HCT116 (cell line): ENCODE data around the gene SGTB. TPM values are rescaled to one million over a fixed set of nuclear protein-coding genes. Genes with fewer than 3 reads are reported as not detected.

Experiments used
- ATAC-seq: fragments of 200-7000 bp; cut with Tn5 transposase; 2 replicates; pipeline ENCODE4 v1.9.1; 2020; ENCODE audit warnings: mild to moderate bottlenecking, moderate library complexity
- BruUV-seq: library from RNA; stranded (reverse); fragments of 400-500 nt; replicated peaks from 2 replicates; lab custom pipeline; 2021; lab: Mats Ljungman, UMichigan
- CTCF ChIA-PET: fragments of 300-600 bp; sonication (Branson Sonifier 250); formaldehyde crosslinking; loops from one replicate; lab custom pipeline; 2021; ENCODE audit warnings: antibody characterized with exemption; lab: Charles Lee
- POLR2A ChIA-PET: fragments of 300-600, 350-600 bp; sonication (Branson Sonifier 250); formaldehyde crosslinking; loops from one replicate; lab custom pipeline; 2021; ENCODE audit warnings: antibody characterized with exemption; lab: Charles Lee
- RAD21 ChIA-PET, 2 experiments: fragments of 300-600 bp; sonication (Branson Sonifier 250); formaldehyde crosslinking; loops; one replicate each; lab custom pipeline; 2023; ENCODE audit warnings: low total read pairs in 2 of 2; ENCODE audit not compliant: uncharacterized antibody in 2 of 2, unreplicated experiment in 2 of 2, low non-redundant PET in 1 of 2; lab: Charles Lee
- DNase-seq: peaks from one replicate; pipeline ENCODE4 v3.0.0-alpha.2; 2010; ENCODE audit warnings: low read depth, low spot score
- H2AFZ ChIP-seq: fragments of 200-600 bp; shearing (Covaris generic), sonication (generic); 2 replicates; pipeline ENCODE4 v1.6.1; 2017; ENCODE audit warnings: low read depth, mixed run types, mixed read lengths, antibody characterized with exemption, low read length; ENCODE audit not compliant: poor library complexity, severe bottlenecking
- H3K27ac ChIP-seq: 2 replicates; pipeline ENCODE4 v1.5.1; 2012; ENCODE audit warnings: low read depth, low read length
- H3K27me3 ChIP-seq: fragments of 200-600 bp; sonication (generic); 2 replicates; pipeline ENCODE4 v1.6.1; 2016; ENCODE audit warnings: mixed run types, low read length, mixed read lengths; ENCODE audit not compliant: insufficient read depth
- H3K36me3 ChIP-seq, 2 experiments: fragments of 200-500 bp in 1 of 2; fragments of 200-600 bp in 1 of 2; sonication (Bioruptor generic) in 1 of 2; sonication (generic) in 1 of 2; 2 replicates each; pipeline versions ENCODE4 v1.5.1 to v1.6.1; 2014 to 2016; ENCODE audit warnings: low read length in 2 of 2, inconsistent platforms in 1 of 2, mixed read lengths in 1 of 2, mixed run types in 1 of 2; ENCODE audit not compliant: insufficient read depth in 2 of 2, control insufficient read depth in 1 of 2
- H3K4me1 ChIP-seq, 2 experiments: fragments of 200-600 bp in 1 of 2; sonication (generic) in 1 of 2; 2 replicates each; pipeline versions ENCODE4 v1.5.1 to v1.6.1; 2012 to 2017; ENCODE audit warnings: low read length in 2 of 2, inconsistent platforms in 1 of 2, mild to moderate bottlenecking in 1 of 2, mixed read lengths in 1 of 2, mixed run types in 1 of 2, moderate library complexity in 1 of 2; ENCODE audit not compliant: insufficient read depth in 2 of 2, control insufficient read depth in 1 of 2
- H3K4me2 ChIP-seq: fragments of 200-600 bp; sonication (generic); 2 replicates; pipeline ENCODE4 v1.6.1; 2017; ENCODE audit warnings: mixed run types, low read length, mixed read lengths
- H3K4me3 ChIP-seq, 2 experiments: fragments of 200-600 bp in 1 of 2; sonication (generic) in 1 of 2; replicated peaks in 1 of 2; 2 replicates each; pipeline ENCODE4 v1.5.1; 2011 to 2016; ENCODE audit warnings: low read length in 2 of 2, control low read depth in 1 of 2, low read depth in 1 of 2, mild to moderate bottlenecking in 1 of 2, mixed read lengths in 1 of 2, mixed run types in 1 of 2
- H3K79me2 ChIP-seq: fragments of 200-600 bp; sonication (generic); 2 replicates; pipeline ENCODE4 v1.6.1; 2017; ENCODE audit warnings: mild to moderate bottlenecking, mixed run types, low read length, moderate library complexity, mixed read lengths; ENCODE audit not compliant: insufficient read depth
- H3K9ac ChIP-seq: fragments of 200-600 bp; sonication (generic); 2 replicates; pipeline ENCODE4 v1.6.1; 2016; ENCODE audit warnings: low read length, mixed read lengths
- H3K9me2 ChIP-seq: fragments of 200-600 bp; sonication (generic), shearing (Covaris generic); 2 replicates; pipeline ENCODE4 v1.6.1; 2017; ENCODE audit warnings: mixed run types, mild to moderate bottlenecking, moderate library complexity; ENCODE audit not compliant: insufficient read depth
- H3K9me3 ChIP-seq, 2 experiments: fragments of 200-500 bp in 1 of 2; fragments of 200-600 bp in 1 of 2; sonication (Bioruptor generic) in 1 of 2; sonication (generic) in 1 of 2; 2 replicates each; pipeline ENCODE4 v1.6.1; 2014 to 2017; ENCODE audit warnings: low read length in 2 of 2, mixed read lengths in 2 of 2, inconsistent platforms in 1 of 2, low read depth in 1 of 2, mild to moderate bottlenecking in 1 of 2, mixed run types in 1 of 2, moderate library complexity in 1 of 2; ENCODE audit not compliant: control insufficient read depth in 1 of 2, insufficient read depth in 1 of 2
- H4K20me1 ChIP-seq: fragments of 200-600 bp; sonication (generic), shearing (Covaris generic); 2 replicates; pipeline ENCODE4 v1.6.1; 2017; ENCODE audit warnings: mixed run types, mild to moderate bottlenecking, moderate library complexity; ENCODE audit not compliant: insufficient read depth
- CBX3 ChIP-seq: IDR thresholded peaks from 2 replicates; pipeline ENCODE4 v1.6.1; 2012; ENCODE audit warnings: low read depth
- EGR1 ChIP-seq: IDR thresholded peaks from 2 replicates; pipeline ENCODE4 v1.6.1; 2012; ENCODE audit warnings: low read depth
- ELF1 ChIP-seq: IDR thresholded peaks from 2 replicates; pipeline ENCODE4 v1.6.1; 2012; ENCODE audit warnings: low read depth, borderline replicate concordance
- EZH2 ChIP-seq: fragments of 200-600 bp; sonication (generic); IDR thresholded peaks from 2 replicates; pipeline ENCODE4 v1.6.1; 2017; ENCODE audit warnings: antibody characterized with exemption, mixed run types
- EZH2phosphoT487 ChIP-seq: fragments of 200-600 bp; IDR thresholded peaks from 2 replicates; pipeline ENCODE4 v1.6.1; 2018; ENCODE audit warnings: antibody characterized with exemption, borderline replicate concordance
- FOSL1 ChIP-seq: IDR thresholded peaks from 2 replicates; pipeline ENCODE4 v1.6.1; 2012; ENCODE audit warnings: low read depth
- MAX ChIP-seq: IDR thresholded peaks from 2 replicates; pipeline ENCODE4 v1.6.1; 2012
- POLR2A ChIP-seq: IDR thresholded peaks from 2 replicates; pipeline ENCODE4 v1.7.0; 2011; ENCODE audit warnings: borderline replicate concordance; ENCODE audit not compliant: insufficient read depth, insufficient read length; ENCODE audit errors: extremely low read depth
- REST ChIP-seq: IDR thresholded peaks from 2 replicates; pipeline ENCODE4 v1.6.1; 2012; ENCODE audit warnings: low read depth
- SIN3A ChIP-seq: IDR thresholded peaks from 2 replicates; pipeline ENCODE4 v1.6.1; 2012; ENCODE audit warnings: low read depth
- TCF7L2 ChIP-seq: IDR thresholded peaks from 2 replicates; pipeline ENCODE4 v1.7.0; 2011; ENCODE audit warnings: borderline replicate concordance, inconsistent platforms; ENCODE audit not compliant: insufficient read depth, insufficient read length; ENCODE audit errors: extremely low read depth
- YY1 ChIP-seq: IDR thresholded peaks from 2 replicates; pipeline ENCODE4 v1.6.1; 2011; ENCODE audit warnings: low read length, low read depth, moderate library complexity, mild to moderate bottlenecking; ENCODE audit not compliant: insufficient replicate concordance; ENCODE audit errors: extremely low read depth
- ZFX ChIP-seq: fragments of 450-650 bp; IDR thresholded peaks from 2 replicates; pipeline ENCODE4 v1.6.1; 2017
- ZNF274 ChIP-seq: fragments of 200-500 bp; sonication (Bioruptor generic); IDR thresholded peaks from 2 replicates; pipeline ENCODE4 v1.6.1; 2014; ENCODE audit warnings: mild to moderate bottlenecking, low read depth, low read length, inconsistent platforms
- intact Hi-C: fragments of 100-400 bp; cut with micrococcal nuclease; formaldehyde crosslinking; loops from 2 replicates; pipeline ENCODE4 v1.10.0; 2022
- total RNA-seq: library from RNA; stranded (reverse); gene quantifications from one replicate; pipeline ENCODE4 v1.2.1, GENCODE V29; 2021; ENCODE audit not compliant: unreplicated experiment
- TF ChIP-seq, protein P1 (sequence below), 3 experiments: fragments of 200-600 bp in 1 of 3; sonication (generic) in 1 of 3; IDR thresholded peaks in 2 of 3; conservative IDR thresholded peaks in 1 of 3; 2 replicates each; pipeline ENCODE4 v1.5.1; 2012 to 2017; ENCODE audit warnings: low read depth in 2 of 3, low read length in 2 of 3, antibody characterized with exemption in 1 of 3, borderline replicate concordance in 1 of 3, control low read depth in 1 of 3, mild to moderate bottlenecking in 1 of 3, mixed read lengths in 1 of 3, mixed run types in 1 of 3, moderate library complexity in 1 of 3; ENCODE audit not compliant: insufficient read depth in 1 of 3

The SGTB gene
- total RNA-seq, 1 experiment from 2014 or later, result 12.6 TPM

GRCh38 chr5:65766781-65767180 is 44.9 kb upstream of the SGTB start:
- TF ChIP-seq, protein P1, sequence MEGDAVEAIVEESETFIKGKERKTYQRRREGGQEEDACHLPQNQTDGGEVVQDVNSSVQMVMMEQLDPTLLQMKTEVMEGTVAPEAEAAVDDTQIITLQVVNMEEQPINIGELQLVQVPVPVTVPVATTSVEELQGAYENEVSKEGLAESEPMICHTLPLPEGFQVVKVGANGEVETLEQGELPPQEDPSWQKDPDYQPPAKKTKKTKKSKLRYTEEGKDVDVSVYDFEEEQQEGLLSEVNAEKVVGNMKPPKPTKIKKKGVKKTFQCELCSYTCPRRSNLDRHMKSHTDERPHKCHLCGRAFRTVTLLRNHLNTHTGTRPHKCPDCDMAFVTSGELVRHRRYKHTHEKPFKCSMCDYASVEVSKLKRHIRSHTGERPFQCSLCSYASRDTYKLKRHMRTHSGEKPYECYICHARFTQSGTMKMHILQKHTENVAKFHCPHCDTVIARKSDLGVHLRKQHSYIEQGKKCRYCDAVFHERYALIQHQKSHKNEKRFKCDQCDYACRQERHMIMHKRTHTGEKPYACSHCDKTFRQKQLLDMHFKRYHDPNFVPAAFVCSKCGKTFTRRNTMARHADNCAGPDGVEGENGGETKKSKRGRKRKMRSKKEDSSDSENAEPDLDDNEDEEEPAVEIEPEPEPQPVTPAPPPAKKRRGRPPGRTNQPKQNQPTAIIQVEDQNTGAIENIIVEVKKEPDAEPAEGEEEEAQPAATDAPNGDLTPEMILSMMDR (IDR thresholded peaks at IDR 0.05 in 2 of 3, conservative IDR thresholded peaks at IDR 0.05 in 1 of 3; ENCODE audit: borderline replicate concordance in 1 of 3, insufficient read depth in 1 of 3, low read depth in 2 of 3, low read length in 2 of 3), result no peak
- TF ChIP-seq SIN3A, result no peak
- TF ChIP-seq MAX, result no peak
- no peak for TF ChIP-seq TCF7L2
- TF ChIP-seq ZFX, result no peak
- Histone ChIP-seq H3K4me3 (no peak overlapping the region), H4K20me1 (no peaks in the 10 kb centered on the region), H3K27ac (no peak overlapping the region), H3K4me2 (no peak overlapping the region), H3K9me3 (no peaks in the 10 kb centered on the region), H3K36me3 (no peaks in the 10 kb centered on the region; a peak in 1 of 4 replicates), H3K79me2 (0 out of 2 replicates have a peak, but pooled peaks cover under 1% of the 10 kb centered on the region), H3K9ac (no peak overlapping the region), H3K27me3 (no peaks in the 10 kb centered on the region), H3K4me1 (peaks cover 0 to 13% of the 10 kb centered on the region in 2 experiments; a peak in 3 of 4 replicates), H3K9me2 (no peaks in the 10 kb centered on the region), H2AFZ (no peak overlapping the region)
- ATAC-seq (no peak), DNase-seq (no peak)
- CTCF ChIA-PET, result no interaction called here
- intact Hi-C loops, result no loop called here
- RAD21 ChIA-PET, result no interaction called here
- POLR2A ChIA-PET, result no interaction called here
- no TSS peak for BruUV-seq

GRCh38 chr5:65766175-65766574 is 44.3 kb upstream of the SGTB start:
- peaks cover 0 to 13% of the 10 kb centered on the region in 2 experiments; a peak in 3 of 4 replicates for H3K4me1 ChIP-seq
- DNase-seq (no peak), ATAC-seq (no peak)
- H4K20me1 ChIP-seq, result no peaks in the 10 kb centered on the region
- no peak overlapping the region for H3K9ac ChIP-seq
- H3K79me2 ChIP-seq, result 0 out of 2 replicates have a peak, but pooled peaks cover 5% of the 10 kb centered on the region
- POLR2A ChIA-PET, result no interaction called here
- H2AFZ ChIP-seq, result no peak overlapping the region
- H3K4me3 ChIP-seq, result no peak overlapping the region
- no peak overlapping the region for H3K4me2 ChIP-seq
- RAD21 ChIA-PET, result no interaction called here
- intact Hi-C loops, result no loop called here
- H3K9me2 ChIP-seq, result no peaks in the 10 kb centered on the region
- CTCF ChIA-PET, result no interaction called here
- BruUV-seq, result no TSS peak
- no peak overlapping the region for H3K27ac ChIP-seq
- H3K27me3 ChIP-seq, result no peaks in the 10 kb centered on the region
- H3K36me3 ChIP-seq, result no peaks in the 10 kb centered on the region; a peak in 1 of 4 replicates
- H3K9me3 ChIP-seq, result no peaks in the 10 kb centered on the region
- TF ChIP-seq TCF7L2 (no peak), POLR2A (no peak), REST (no peak), ZFX (no peak), EZH2 (no peak), FOSL1 (no peak), EGR1 (no peak), ZNF274 (no peak), CBX3 (no peak), YY1 (no peak), ELF1 (no peak), MAX (no peak), EZH2phosphoT487 (no peak)
